ENCODE measurements around the gene ALDH1L2. TPM values are rescaled to one million over a fixed set of nuclear protein-coding genes. Genes with fewer than 3 reads are reported as not detected.

ALDH1L2 gene
- total RNA-seq, 1 donor from 2014 or later, result 69.2 TPM

- H3K27me3 ChIP-seq (ENCODE audit: insufficient read depth, low read length), result no peaks in the 10 kb centered on the region
- H3K9me3 ChIP-seq (ENCODE audit: insufficient read depth, low read depth, low read length), result no peaks in the 10 kb centered on the region
- no peak overlapping the region for H3K27ac Mint-ChIP-seq (ENCODE audit: unreplicated experiment)
- peaks cover 14% of the 10 kb centered on the region for H3K4me1 Mint-ChIP-seq (ENCODE audit: low read depth, unreplicated experiment)
- H4K20me1 ChIP-seq (ENCODE audit: insufficient read depth, low read length), result no peaks in the 10 kb centered on the region
- peaks cover 2% of the 10 kb centered on the region for H3K9me3 Mint-ChIP-seq (ENCODE audit: unreplicated experiment)
- no peaks in the 10 kb centered on the region for H3K36me3 ChIP-seq (ENCODE audit: insufficient read depth, low read length)
- FAIRE-seq (no peak), DNase-seq (ENCODE audit: low read depth) (no peak)
- H3K79me2 ChIP-seq (ENCODE audit: insufficient read depth, low read length), result no peaks in the 10 kb centered on the region
- no peak overlapping the region for H3K4me3 ChIP-seq (ENCODE audit: insufficient read depth, low read depth, low read length)
- no peak overlapping the region for H2AFZ ChIP-seq (ENCODE audit: low read depth, low read length)
- no peak overlapping the region for H3K4me3 Mint-ChIP-seq (ENCODE audit: unreplicated experiment)
- H3K4me2 ChIP-seq (ENCODE audit: low read length), result no peak overlapping the region
- H3K9ac ChIP-seq (ENCODE audit: low read length), result no peak overlapping the region
- no peaks in the 10 kb centered on the region for H3K27me3 Mint-ChIP-seq (ENCODE audit: low read depth, unreplicated experiment)
- peaks cover 4% of the 10 kb centered on the region for H3K36me3 Mint-ChIP-seq (ENCODE audit: low read depth, unreplicated experiment)
- TF ChIP-seq EZH2 (IDR thresholded peaks at IDR 0.05; ENCODE audit: insufficient read depth, low read length) (no peak), CTCF (IDR thresholded peaks at IDR 0.05; ENCODE audit: insufficient read depth, low read depth, low read length) (no peak)
- H3K4me1 ChIP-seq (ENCODE audit: insufficient read depth, low read length), result peaks cover 4% of the 10 kb centered on the region
- H3K27ac ChIP-seq (ENCODE audit: low read depth, low read length), result no peak overlapping the region
Observed at GRCh38 chr12:104973250-104973649, 111.0 kb downstream of the ALDH1L2 start.

- no peak for FAIRE-seq
- Mint-ChIP-seq H3K36me3 (ENCODE audit: low read depth, unreplicated experiment) (no peaks in the 10 kb centered on the region), H3K4me1 (ENCODE audit: low read depth, unreplicated experiment) (peaks cover 14% of the 10 kb centered on the region), H3K4me3 (ENCODE audit: unreplicated experiment) (no peak overlapping the region), H3K9me3 (ENCODE audit: unreplicated experiment) (no peaks in the 10 kb centered on the region), H3K27me3 (ENCODE audit: low read depth, unreplicated experiment) (no peaks in the 10 kb centered on the region), H3K27ac (ENCODE audit: unreplicated experiment) (peak overlapping the region; percentile 59)
- no peaks in the 10 kb centered on the region for H4K20me1 ChIP-seq (ENCODE audit: insufficient read depth, low read length)
- peak; percentile 23 for DNase-seq (ENCODE audit: low read depth)
- peak overlapping the region; percentile 58 for H2AFZ ChIP-seq (ENCODE audit: low read depth, low read length)
- H3K4me1 ChIP-seq (ENCODE audit: insufficient read depth, low read length), result peaks cover 4% of the 10 kb centered on the region
- no peak overlapping the region for H3K9ac ChIP-seq (ENCODE audit: low read length)
- no peak overlapping the region for H3K4me3 ChIP-seq (ENCODE audit: insufficient read depth, low read depth, low read length)
- no peaks in the 10 kb centered on the region for H3K27me3 ChIP-seq (ENCODE audit: insufficient read depth, low read length)
- H3K9me3 ChIP-seq (ENCODE audit: insufficient read depth, low read depth, low read length), result no peaks in the 10 kb centered on the region
- H3K27ac ChIP-seq (ENCODE audit: low read depth, low read length), result no peak overlapping the region
- no peaks in the 10 kb centered on the region for H3K36me3 ChIP-seq (ENCODE audit: insufficient read depth, low read length)
- peak overlapping the region; percentile 39 for H3K4me2 ChIP-seq (ENCODE audit: low read length)
- TF ChIP-seq CTCF (IDR thresholded peaks at IDR 0.05; ENCODE audit: insufficient read depth, low read depth, low read length) (no peak), EZH2 (IDR thresholded peaks at IDR 0.05; ENCODE audit: insufficient read depth, low read length) (no peak)
- no peaks in the 10 kb centered on the region for H3K79me2 ChIP-seq (ENCODE audit: insufficient read depth, low read length)
Observed at GRCh38 chr12:104971306-104971705, 113.0 kb downstream of the ALDH1L2 start.

Other genes starting within 250 kb of the ALDH1L2 start
- gene SLC41A2, start 126.2 kb downstream of the ALDH1L2 start, total RNA-seq, result 34.8 and 35.6 TPM in 2 replicates
- 22.3 and 26.8 TPM in 2 replicates for gene NOPCHAP1, start 98.1 kb downstream of the ALDH1L2 start, total RNA-seq
- gene WASHC4, start 23.3 kb upstream of the ALDH1L2 start, total RNA-seq, result 47.3 and 51.1 TPM in 2 replicates
- gene APPL2, start 151.7 kb upstream of the ALDH1L2 start, total RNA-seq, result 16.6 and 17.7 TPM in 2 replicates
- gene C12orf75, start 246.2 kb upstream of the ALDH1L2 start, total RNA-seq, result 130 and 163 TPM in 2 replicates

Data from astrocyte (in vitro differentiated cells and primary cell).